Heart right ventricle (tissue), 16 donors: ENCODE results near the gene ACTN1. TPM values are rescaled to one million over a fixed set of nuclear protein-coding genes. Genes with fewer than 3 reads are reported as not detected.
A peak's percentile ranks its signal among the peaks of the same experiment; 100 is the strongest.

ENCODE experiments used
- ATAC-seq, 8 donors: fragments of 200-7000 bp; cut with Tn5 transposase; one replicate each; pipeline ENCODE4 v1.9.1; 2020; ENCODE audit warnings: mild to moderate bottlenecking in 8 of 8, moderate library complexity in 8 of 8, moderate number of reproducible peaks in 1 of 8
- DNase-seq, 2 donors: peaks; one replicate each; pipeline ENCODE4 v3.0.0-alpha.2; 2020
- H3K27ac ChIP-seq, 10 donors: fragments of 200-600 bp; sonication (generic) in 2 of 10; one replicate each; pipeline versions ENCODE4 v1.5.0 to v1.8.0; 2020 to 2022; ENCODE audit warnings: mild to moderate bottlenecking in 3 of 10
- H3K27me3 ChIP-seq, 7 donors: fragments of 200-600 bp; one replicate each; pipeline ENCODE4 v1.8.0; 2021 to 2022; ENCODE audit warnings: mild to moderate bottlenecking in 2 of 7
- H3K36me3 ChIP-seq, 9 donors: fragments of 200-600 bp; sonication (generic) in 1 of 9; one replicate each; pipeline versions ENCODE4 v1.5.0 to v1.8.0; 2020 to 2022; ENCODE audit warnings: mild to moderate bottlenecking in 2 of 9
- H3K4me1 ChIP-seq, 9 donors: fragments of 200-600 bp; sonication (generic) in 1 of 9; one replicate each; pipeline versions ENCODE4 v1.5.0 to v1.8.0; 2020 to 2022; ENCODE audit warnings: mild to moderate bottlenecking in 4 of 9
- H3K4me3 ChIP-seq, 10 donors: fragments of 200-600 bp; sonication (generic) in 2 of 10; one replicate each; pipeline versions ENCODE4 v1.5.0 to v1.8.0; 2020 to 2022; ENCODE audit warnings: mild to moderate bottlenecking in 7 of 10, moderate library complexity in 2 of 10
- H3K9me3 ChIP-seq, 11 donors: fragments of 200-600 bp in 10 of 11; sonication (generic) in 2 of 11; one replicate each; pipeline versions ENCODE4 v1.5.0 to v1.8.0; 2013 to 2022; ENCODE audit warnings: mild to moderate bottlenecking in 2 of 11, control low read depth in 1 of 11, moderate library complexity in 1 of 11
- WGBS, 2 donors: extraction: QIAGEN DNeasy Blood & Tissue Kit; methylation state at CpG; one replicate each; pipeline ENCODE4 v1.1.7; 2013; ENCODE audit warnings: inconsistent platforms in 1 of 2; 5-methylcytosine and 5-hydroxymethylcytosine counted together
- intact Hi-C, 10 donors: fragments of 100-400 bp; cut with DNase I; formaldehyde crosslinking; loops; one replicate each; pipeline versions ENCODE4 v1.11.1 to v1.14.2; 2022
- polyA plus RNA-seq, 2 donors: library from polyadenylated mRNA; stranded (reverse); fragments of 200-250 nt; gene quantifications; one replicate each; pipeline ENCODE4 v1.2.3, GENCODE V29; 2013
- total RNA-seq, 10 donors: library from RNA; stranded (reverse); fragmentation: NEBNext Ultra II Directional in 3 of 10; extraction: Animal tissue kit (Norgen Biotek cat#: 25700) in 3 of 10; gene quantifications; one replicate each; pipeline versions ENCODE4 v1.2.1 to v1.2.4, GENCODE V29; 2021 to 2023
- TF ChIP-seq, protein P1 (sequence below), 9 donors: fragments of 200-600 bp; sonication (generic) in 2 of 9; IDR thresholded peaks; one replicate each; pipeline versions ENCODE4 v1.5.0 to v1.8.0; 2021 to 2022; ENCODE audit warnings: antibody characterized with exemption in 9 of 9, mild to moderate bottlenecking in 5 of 9, moderate library complexity in 1 of 9
- donor health status: Arrhythmogenic right ventricular cardiomyopathy.
- donor health status: ischemic (EF 13 %, LVEDD 7.1; RV severe dilation, severe dysfunction).
- donor health status: healthy with polysubstance abuse.
- donor health status: DM: no; HTN: yes; CAD: no.
- donor health status: DM: no; HTN: no; CAD: no.
- donor health status: ischemic (EF 25% LVEDD 6.9; RV normal size, moderate dysfunction).
- donor health status: ischemic (EF 25% LVEDD 5.7; RV mildly dilated, moderate dysfunction).
- donor health status: healthy.
- donor health status: DM: yes; HTN: yes; CAD: no.
- donor health status: Ischemic cardiomyopathy.
- donor health status: ischemic (EF 35%, LVEDD 5.7; RV mildly dilated, moderate dysfunction).
- donor health status: nonischemic (EF 11% LVEDD 7.7; RV severe dilation, severe dysfunction).
- donor health status: DM: yes; HTN: yes; CAD: no.
- donor health status: PGD.
- donor health status: ischemic (EF 29% LVEDD 5.4; RV normal size, mild dysfunction).
- donor health status: nonischemic (EF 23%, LVEDD 6.1; RV moderate dilation, normal function).

Gene ACTN1
- total and polyA plus RNA-seq, 12 donors, result 67.2 to 235 (median 104) TPM

DNA sequence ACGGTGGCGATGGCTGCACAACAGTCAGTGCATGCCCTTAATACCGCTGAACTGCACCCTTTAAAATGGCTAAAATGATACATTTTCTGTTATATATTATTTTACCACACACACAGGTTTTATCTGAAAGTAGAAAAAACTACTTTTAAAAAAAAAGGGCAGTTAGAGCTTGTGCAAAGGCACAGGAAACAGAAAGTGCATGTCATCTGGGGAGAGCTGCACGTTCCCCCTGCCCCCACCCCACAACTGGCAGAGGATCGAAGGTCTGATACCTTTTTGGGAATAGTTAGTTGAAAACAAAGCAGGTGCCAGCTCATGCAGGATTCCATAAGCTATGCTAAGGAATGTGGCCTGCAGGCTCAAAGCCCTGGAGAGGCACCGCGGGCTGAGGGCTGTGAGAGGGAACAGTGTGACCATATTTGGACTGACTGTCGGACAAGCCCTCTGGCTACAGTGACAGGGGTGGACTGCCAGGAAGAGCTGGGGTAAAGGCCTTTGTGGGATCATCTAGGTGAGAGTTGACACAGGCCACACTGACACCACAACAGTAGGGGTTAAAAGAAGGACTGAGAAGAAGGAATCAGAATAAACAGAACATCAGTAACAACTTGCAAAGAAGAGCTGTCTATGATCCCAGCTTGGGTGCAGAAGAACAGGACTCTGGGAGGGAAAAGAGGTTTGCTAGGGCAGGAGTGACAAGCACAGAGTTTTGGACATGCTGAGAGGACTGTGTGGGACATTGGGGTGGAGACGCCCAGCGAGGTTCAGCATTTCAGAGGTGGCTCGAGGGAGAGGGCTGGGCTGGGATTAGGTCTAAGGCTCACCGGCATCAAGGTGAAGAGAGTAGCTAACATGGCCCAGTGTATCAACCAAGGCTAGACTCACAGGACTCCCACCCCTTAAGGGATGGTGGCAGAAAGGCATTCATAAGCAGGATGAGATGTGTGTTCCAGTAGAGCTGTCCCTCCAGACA lies 54.6 kb downstream of the ACTN1 start:
- peak; percentile 48 to 57 for DNase-seq

DNA sequence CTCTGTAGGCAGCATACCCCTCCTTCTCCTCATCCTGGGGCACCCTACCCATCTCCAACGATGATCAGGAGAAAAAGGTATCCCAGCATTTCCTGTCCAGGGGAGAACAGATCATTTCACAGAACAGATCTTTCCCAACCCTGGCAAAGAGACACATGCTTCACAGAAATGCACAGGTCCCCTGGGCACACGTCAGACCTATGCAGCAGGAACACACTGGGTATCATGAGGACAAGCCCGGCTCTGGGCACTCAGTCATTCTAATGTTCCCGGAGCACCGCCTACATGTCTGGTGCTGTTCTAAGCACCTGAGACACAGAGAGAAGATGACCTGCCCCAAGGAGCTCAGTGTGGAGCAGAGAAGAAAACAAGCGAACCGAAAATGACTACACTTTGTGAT lies 56.2 kb downstream of the ACTN1 start:
- H3K4me1 ChIP-seq, result peaks cover 20 to 61% (median 46%) of the 10 kb centered on the region in 9 donors
- peaks cover 0 to 75% (median 22%) of the 10 kb centered on the region in 9 donors for H3K36me3 ChIP-seq
- intact Hi-C loops, result loop anchor here in 1 of 10 donors (5.0 kb wide), 1 partner anchor 54 kb away; the partner anchor contains the start of gene ACTN1
- TF ChIP-seq, protein P1, sequence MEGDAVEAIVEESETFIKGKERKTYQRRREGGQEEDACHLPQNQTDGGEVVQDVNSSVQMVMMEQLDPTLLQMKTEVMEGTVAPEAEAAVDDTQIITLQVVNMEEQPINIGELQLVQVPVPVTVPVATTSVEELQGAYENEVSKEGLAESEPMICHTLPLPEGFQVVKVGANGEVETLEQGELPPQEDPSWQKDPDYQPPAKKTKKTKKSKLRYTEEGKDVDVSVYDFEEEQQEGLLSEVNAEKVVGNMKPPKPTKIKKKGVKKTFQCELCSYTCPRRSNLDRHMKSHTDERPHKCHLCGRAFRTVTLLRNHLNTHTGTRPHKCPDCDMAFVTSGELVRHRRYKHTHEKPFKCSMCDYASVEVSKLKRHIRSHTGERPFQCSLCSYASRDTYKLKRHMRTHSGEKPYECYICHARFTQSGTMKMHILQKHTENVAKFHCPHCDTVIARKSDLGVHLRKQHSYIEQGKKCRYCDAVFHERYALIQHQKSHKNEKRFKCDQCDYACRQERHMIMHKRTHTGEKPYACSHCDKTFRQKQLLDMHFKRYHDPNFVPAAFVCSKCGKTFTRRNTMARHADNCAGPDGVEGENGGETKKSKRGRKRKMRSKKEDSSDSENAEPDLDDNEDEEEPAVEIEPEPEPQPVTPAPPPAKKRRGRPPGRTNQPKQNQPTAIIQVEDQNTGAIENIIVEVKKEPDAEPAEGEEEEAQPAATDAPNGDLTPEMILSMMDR (IDR thresholded peaks at IDR 0.05), result no peak
- H3K9me3 ChIP-seq, result peaks cover 0 to 9% (median 0%) of the 10 kb centered on the region in 11 donors
- DNase-seq (no peak), ATAC-seq (peak in 5 of 8 donors; percentile 8 to 63 (median 16))
- no peaks in the 10 kb centered on the region for H3K27me3 ChIP-seq
- no peak overlapping the region for H3K4me3 ChIP-seq
- WGBS, 2 donors, result 75 to 83% methylated on average over 7 of the region's 7 CpGs
- H3K27ac ChIP-seq, result peak overlapping the region in 7 of 10 donors; percentile 41 to 90 (median 75)

More for the DNA sequence above, 54.6 kb downstream of the ACTN1 start:
- Histone ChIP-seq H3K36me3 (peaks cover 0 to 59% (median 18%) of the 10 kb centered on the region in 9 donors), H3K4me3 (no peak overlapping the region), H3K9me3 (peaks cover 0 to 9% (median 0%) of the 10 kb centered on the region in 11 donors), H3K27me3 (no peaks in the 10 kb centered on the region), H3K4me1 (peaks cover 23 to 72% (median 58%) of the 10 kb centered on the region in 9 donors), H3K27ac (peak overlapping the region; percentile 3 to 90 (median 74))
- 66 to 68% methylated on average over 12 of the region's 12 CpGs for WGBS, 2 donors
- TF ChIP-seq, protein P1 (IDR thresholded peaks at IDR 0.05), result no peak
- intact Hi-C loops, result loop anchor here in 1 of 10 donors (5.0 kb wide), 1 partner anchor 53 kb away; the partner anchor contains the start of gene ACTN1
- peak in 7 of 8 donors; percentile 50 to 71 (median 67) for ATAC-seq

DNA sequence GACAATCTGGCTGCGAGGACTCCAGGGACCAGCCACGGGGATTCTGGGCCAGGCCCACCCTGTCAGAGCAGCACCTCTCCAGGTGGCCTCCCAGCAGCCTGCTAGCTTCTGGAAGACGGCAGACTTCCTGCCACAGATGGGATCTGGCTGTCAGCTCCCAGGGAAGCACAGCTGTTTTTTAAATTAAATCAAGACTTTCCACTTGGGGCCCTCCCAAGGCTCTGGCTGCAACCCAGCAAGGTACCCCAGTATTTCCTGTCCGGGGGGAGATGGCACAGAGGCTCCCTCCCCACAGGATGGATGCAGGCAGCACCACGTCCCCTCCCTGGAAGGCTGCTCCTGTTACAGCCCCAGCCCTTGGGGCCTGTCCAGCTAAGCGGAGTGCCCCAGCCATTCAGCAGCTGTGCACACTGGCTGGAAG lies 56.9 kb downstream of the ACTN1 start:
- intact Hi-C loops, result loop anchor here in 1 of 10 donors (5.0 kb wide), 1 partner anchor 55 kb away; the partner anchor contains the start of gene ACTN1
- Histone ChIP-seq H3K4me3 (no peak overlapping the region), H3K9me3 (peaks cover 0 to 9% (median 0%) of the 10 kb centered on the region in 11 donors), H3K4me1 (peaks cover 20 to 54% (median 41%) of the 10 kb centered on the region in 9 donors), H3K27ac (peak overlapping the region in 8 of 10 donors; percentile 16 to 90 (median 74)), H3K27me3 (no peaks in the 10 kb centered on the region), H3K36me3 (peaks cover 0 to 82% (median 26%) of the 10 kb centered on the region in 9 donors)
- ATAC-seq (peak in 7 of 8 donors; percentile 36 to 70 (median 60)), DNase-seq (peak; percentile 30 to 39)
- WGBS, 2 donors, result 32 to 48% methylated on average over 6 of the region's 6 CpGs
- TF ChIP-seq, protein P1 (IDR thresholded peaks at IDR 0.05), result no peak

DNA sequence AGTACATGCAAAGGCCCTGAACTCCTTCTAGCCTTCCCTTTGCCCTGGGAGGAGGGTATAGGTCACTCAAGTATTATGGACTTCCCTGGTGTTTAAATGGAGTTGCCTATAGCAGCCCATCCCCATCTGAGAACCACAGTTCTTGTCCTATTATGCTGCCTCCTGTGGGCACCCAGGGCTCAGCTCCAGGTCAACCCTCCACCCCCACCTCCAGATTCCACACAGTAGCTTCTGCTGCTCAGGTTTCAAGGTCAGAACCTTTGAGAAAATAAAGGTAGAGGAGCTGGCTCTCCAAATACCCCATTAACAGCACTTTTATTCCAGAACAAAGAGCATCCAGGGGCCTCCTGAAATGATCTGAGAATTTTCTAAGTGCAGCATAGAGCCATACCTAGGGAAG lies 57.4 kb downstream of the ACTN1 start:
- Histone ChIP-seq H3K9me3 (peaks cover 0 to 9% (median 0%) of the 10 kb centered on the region in 11 donors), H3K36me3 (peaks cover 0 to 87% (median 32%) of the 10 kb centered on the region in 9 donors), H3K4me3 (no peak overlapping the region), H3K4me1 (peaks cover 20 to 53% (median 41%) of the 10 kb centered on the region in 9 donors), H3K27ac (peak overlapping the region in 8 of 10 donors; percentile 16 to 86 (median 64)), H3K27me3 (no peaks in the 10 kb centered on the region)
- intact Hi-C loops, result loop anchor here in 1 of 10 donors (5.0 kb wide), 1 partner anchor 56 kb away; the partner anchor contains the start of gene ACTN1
- ATAC-seq (no peak), DNase-seq (no peak)
- TF ChIP-seq, protein P1 (IDR thresholded peaks at IDR 0.05), result peak in 2 of 9 donors; percentile 3 to 20
